HEK293 (cell line): ENCODE measurements around the gene UROC1.

Experiments
- CTCF ChIA-PET: fragments of 350-600 bp; formaldehyde crosslinking; extraction: SDS; loops from one replicate; lab custom pipeline; 2021; ENCODE audit warnings: antibody characterized with exemption; lab: Yijun Ruan, JAX
- POLR2A ChIA-PET: fragments of 300-600 bp; formaldehyde crosslinking; extraction: SDS; loops from one replicate; lab custom pipeline; 2020; ENCODE audit warnings: antibody characterized with exemption, inconsistent platforms; lab: Yijun Ruan, JAX
- H3K27ac ChIP-seq: fragments of 200-500 bp; sonication (Bioruptor generic); 2 replicates; pipeline ENCODE4 v1.5.1; 2014; ENCODE audit warnings: low read depth, low read length, control low read depth, inconsistent platforms; ENCODE audit errors: extremely low read depth
- H3K36me3 ChIP-seq, 2 experiments: fragments of 200-500 bp in 1 of 2; sonication (Bioruptor generic) in 1 of 2; 1 replicate in 1 of 2; 2 replicates in 1 of 2; pipeline ENCODE4 v1.5.1; 2014 to 2017; ENCODE audit warnings: inconsistent platforms in 2 of 2, low read length in 2 of 2; ENCODE audit not compliant: control insufficient read depth in 2 of 2, insufficient read depth in 1 of 2
- H3K4me1 ChIP-seq: fragments of 200-500 bp; sonication (Bioruptor generic); 2 replicates; pipeline ENCODE4 v1.5.1; 2014; ENCODE audit warnings: mild to moderate bottlenecking, low read length, inconsistent platforms; ENCODE audit not compliant: control insufficient read depth, insufficient read depth
- H3K4me3 ChIP-seq: 2 replicates; pipeline ENCODE4 v1.5.1; 2011; ENCODE audit warnings: low read depth, mild to moderate bottlenecking, control low read depth, low read length, moderate library complexity
- H3K9me3 ChIP-seq: fragments of 200-500 bp; sonication (Bioruptor generic); 2 replicates; pipeline ENCODE4 v1.5.1; 2014; ENCODE audit warnings: low read depth, low read length, inconsistent platforms; ENCODE audit not compliant: control insufficient read depth, insufficient read depth
- FEZF1 ChIP-seq: fragments of 450-650 bp; formaldehyde crosslinking; IDR thresholded peaks from 2 replicates; pipeline ENCODE4 v1.5.1; 2016; ENCODE audit warnings: missing biosample characterization, missing genetic modification characterization
- INSM2 ChIP-seq: fragments of 450-650 bp; formaldehyde crosslinking; IDR thresholded peaks from 2 replicates; pipeline ENCODE4 v1.5.1; 2016; ENCODE audit warnings: missing biosample characterization, missing genetic modification characterization
- MYNN ChIP-seq: fragments of 450-650 bp; formaldehyde crosslinking; IDR thresholded peaks from 2 replicates; pipeline ENCODE4 v1.5.1; 2016; ENCODE audit warnings: missing biosample characterization, missing genetic modification characterization, borderline replicate concordance
- YY1 ChIP-seq: fragments of 450-650 bp; formaldehyde crosslinking; IDR thresholded peaks from 2 replicates; pipeline ENCODE4 v1.5.1; 2018; ENCODE audit warnings: missing biosample characterization, missing genetic modification characterization
- ZBTB1 ChIP-seq: fragments of 450-650 bp; formaldehyde crosslinking; IDR thresholded peaks from 2 replicates; pipeline ENCODE4 v1.5.1; 2016; ENCODE audit warnings: missing biosample characterization, missing genetic modification characterization
- ZBTB21 ChIP-seq: fragments of 450-650 bp; formaldehyde crosslinking; IDR thresholded peaks from 2 replicates; pipeline ENCODE4 v1.5.1; 2017; ENCODE audit warnings: missing biosample characterization, missing genetic modification characterization
- ZFP37 ChIP-seq: fragments of 450-650 bp; formaldehyde crosslinking; IDR thresholded peaks from 2 replicates; pipeline ENCODE4 v1.5.1; 2016; ENCODE audit warnings: missing biosample characterization, missing genetic modification characterization
- ZFP41 ChIP-seq: fragments of 450-650 bp; formaldehyde crosslinking; IDR thresholded peaks from 2 replicates; pipeline ENCODE4 v1.5.1; 2016; ENCODE audit warnings: missing biosample characterization, missing genetic modification characterization, borderline replicate concordance
- ZIC2 ChIP-seq: fragments of 450-650 bp; formaldehyde crosslinking; IDR thresholded peaks from 2 replicates; pipeline ENCODE4 v1.5.1; 2016; ENCODE audit warnings: missing biosample characterization, missing genetic modification characterization
- ZNF138 ChIP-seq: fragments of 450-650 bp; formaldehyde crosslinking; IDR thresholded peaks from 2 replicates; pipeline ENCODE4 v1.5.1; 2016; ENCODE audit warnings: missing biosample characterization, missing genetic modification characterization, borderline replicate concordance
- ZNF302 ChIP-seq: fragments of 450-650 bp; formaldehyde crosslinking; IDR thresholded peaks from 2 replicates; pipeline ENCODE4 v1.5.1; 2016; ENCODE audit warnings: missing biosample characterization, missing genetic modification characterization, low read depth
- ZNF354C ChIP-seq: fragments of 450-650 bp; formaldehyde crosslinking; IDR thresholded peaks from 2 replicates; pipeline ENCODE4 v1.5.1; 2016; ENCODE audit warnings: missing biosample characterization, missing genetic modification characterization, low read depth, borderline replicate concordance
- ZNF544 ChIP-seq: fragments of 450-650 bp; formaldehyde crosslinking; IDR thresholded peaks from 2 replicates; pipeline ENCODE4 v1.5.0; 2017; ENCODE audit warnings: missing biosample characterization, missing genetic modification characterization
- ZNF571 ChIP-seq: fragments of 450-650 bp; formaldehyde crosslinking; IDR thresholded peaks from 2 replicates; pipeline ENCODE4 v1.5.0; 2017; ENCODE audit warnings: missing biosample characterization, missing genetic modification characterization
- ZNF76 ChIP-seq: fragments of 450-650 bp; formaldehyde crosslinking; IDR thresholded peaks from 2 replicates; pipeline ENCODE4; 2016; ENCODE audit warnings: low read depth, missing biosample characterization, missing genetic modification characterization, borderline replicate concordance
- ZNF777 ChIP-seq: fragments of 450-650 bp; formaldehyde crosslinking; IDR thresholded peaks from 2 replicates; pipeline ENCODE4 v1.5.1; 2017; ENCODE audit warnings: missing biosample characterization, missing genetic modification characterization, borderline replicate concordance
- ZNF785 ChIP-seq: fragments of 450-650 bp; formaldehyde crosslinking; IDR thresholded peaks from 2 replicates; pipeline ENCODE4 v1.5.1; 2016; ENCODE audit warnings: missing biosample characterization, missing genetic modification characterization
- ZNF792 ChIP-seq: fragments of 450-650 bp; formaldehyde crosslinking; IDR thresholded peaks from 2 replicates; pipeline ENCODE4 v1.5.1; 2016; ENCODE audit warnings: missing biosample characterization, missing genetic modification characterization
- TF ChIP-seq, protein P1 (sequence below): fragments of 450-650 bp; formaldehyde crosslinking; IDR thresholded peaks from 2 replicates; pipeline ENCODE4 v1.5.1; 2017; ENCODE audit warnings: missing biosample characterization, missing genetic modification characterization
- TF ChIP-seq, protein P2 (sequence below): fragments of 450-650 bp; formaldehyde crosslinking; optimal IDR thresholded peaks from 2 replicates; pipeline ENCODE3; 2016; ENCODE audit warnings: missing biosample characterization, mild to moderate bottlenecking, missing genetic modification characterization
- TF ChIP-seq, protein P3 (sequence below): fragments of 450-650 bp; formaldehyde crosslinking; IDR thresholded peaks from 2 replicates; pipeline ENCODE4 v1.5.1; 2017; ENCODE audit warnings: missing biosample characterization, missing genetic modification characterization

The UROC1 gene

GRCh38 chr3:126496894-126497850, 20.4 kb downstream of the UROC1 start:
- no peak overlapping the region for H3K4me3 ChIP-seq
- H3K4me1 ChIP-seq, result no peaks in the 10 kb centered on the region
- no peak overlapping the region for H3K27ac ChIP-seq
- ChIA-PET POLR2A (no interaction called here), CTCF (interaction anchor here (1.1 kb wide), 1 partner anchor 26 kb away, joined by 3 read pairs; no protein-coding TSS in a partner anchor)
- no peaks in the 10 kb centered on the region for H3K36me3 ChIP-seq
- no peaks in the 10 kb centered on the region for H3K9me3 ChIP-seq
- TF ChIP-seq ZIC2 (tag by site-specific recombination) (peak; percentile 67), ZBTB1 (tag by site-specific recombination) (no peak)

GRCh38 chr3:126495786-126496185, 21.8 kb downstream of the UROC1 start:
- Histone ChIP-seq H3K4me1 (no peaks in the 10 kb centered on the region), H3K27ac (no peak overlapping the region), H3K4me3 (no peak overlapping the region), H3K9me3 (no peaks in the 10 kb centered on the region), H3K36me3 (no peaks in the 10 kb centered on the region)
- POLR2A ChIA-PET, result no interaction called here
- TF ChIP-seq, protein P1, sequence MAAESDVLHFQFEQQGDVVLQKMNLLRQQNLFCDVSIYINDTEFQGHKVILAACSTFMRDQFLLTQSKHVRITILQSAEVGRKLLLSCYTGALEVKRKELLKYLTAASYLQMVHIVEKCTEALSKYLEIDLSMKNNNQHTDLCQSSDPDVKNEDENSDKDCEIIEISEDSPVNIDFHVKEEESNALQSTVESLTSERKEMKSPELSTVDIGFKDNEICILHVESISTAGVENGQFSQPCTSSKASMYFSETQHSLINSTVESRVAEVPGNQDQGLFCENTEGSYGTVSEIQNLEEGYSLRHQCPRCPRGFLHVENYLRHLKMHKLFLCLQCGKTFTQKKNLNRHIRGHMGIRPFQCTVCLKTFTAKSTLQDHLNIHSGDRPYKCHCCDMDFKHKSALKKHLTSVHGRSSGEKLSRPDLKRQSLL (tag by site-specific recombination), result no peak
- no peak for TF ChIP-seq INSM2 (tag by site-specific recombination)
- TF ChIP-seq ZNF777 (tag by site-specific recombination), result no peak
- TF ChIP-seq, protein P2, sequence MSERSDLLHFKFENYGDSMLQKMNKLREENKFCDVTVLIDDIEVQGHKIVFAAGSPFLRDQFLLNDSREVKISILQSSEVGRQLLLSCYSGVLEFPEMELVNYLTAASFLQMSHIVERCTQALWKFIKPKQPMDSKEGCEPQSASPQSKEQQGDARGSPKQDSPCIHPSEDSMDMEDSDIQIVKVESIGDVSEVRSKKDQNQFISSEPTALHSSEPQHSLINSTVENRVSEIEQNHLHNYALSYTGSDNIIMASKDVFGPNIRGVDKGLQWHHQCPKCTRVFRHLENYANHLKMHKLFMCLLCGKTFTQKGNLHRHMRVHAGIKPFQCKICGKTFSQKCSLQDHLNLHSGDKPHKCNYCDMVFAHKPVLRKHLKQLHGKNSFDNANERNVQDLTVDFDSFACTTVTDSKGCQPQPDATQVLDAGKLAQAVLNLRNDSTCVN (tag by site-specific recombination), result no peak
- TF ChIP-seq MYNN (tag by site-specific recombination), result no peak
- TF ChIP-seq ZNF354C, result no peak
- no peak for TF ChIP-seq YY1 (tag by site-specific recombination)
- TF ChIP-seq, protein P3, sequence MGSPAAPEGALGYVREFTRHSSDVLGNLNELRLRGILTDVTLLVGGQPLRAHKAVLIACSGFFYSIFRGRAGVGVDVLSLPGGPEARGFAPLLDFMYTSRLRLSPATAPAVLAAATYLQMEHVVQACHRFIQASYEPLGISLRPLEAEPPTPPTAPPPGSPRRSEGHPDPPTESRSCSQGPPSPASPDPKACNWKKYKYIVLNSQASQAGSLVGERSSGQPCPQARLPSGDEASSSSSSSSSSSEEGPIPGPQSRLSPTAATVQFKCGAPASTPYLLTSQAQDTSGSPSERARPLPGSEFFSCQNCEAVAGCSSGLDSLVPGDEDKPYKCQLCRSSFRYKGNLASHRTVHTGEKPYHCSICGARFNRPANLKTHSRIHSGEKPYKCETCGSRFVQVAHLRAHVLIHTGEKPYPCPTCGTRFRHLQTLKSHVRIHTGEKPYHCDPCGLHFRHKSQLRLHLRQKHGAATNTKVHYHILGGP, result no peak
- TF ChIP-seq ZNF302 (tag by site-specific recombination), result no peak
- TF ChIP-seq ZNF76 (tag by site-specific recombination), result no peak
- no peak for TF ChIP-seq ZNF544 (tag by site-specific recombination)
- no peak for TF ChIP-seq ZNF785 (tag by site-specific recombination)
- TF ChIP-seq FEZF1, result no peak
- CTCF ChIA-PET, result no interaction called here

GRCh38 chr3:126494970-126495230, 22.7 kb downstream of the UROC1 start:
- H3K9me3 ChIP-seq, result no peaks in the 10 kb centered on the region
- no peak overlapping the region for H3K4me3 ChIP-seq
- no peaks in the 10 kb centered on the region for H3K4me1 ChIP-seq
- H3K36me3 ChIP-seq, result no peaks in the 10 kb centered on the region
- ChIA-PET CTCF (no interaction called here), POLR2A (no interaction called here)
- no peak overlapping the region for H3K27ac ChIP-seq
- TF ChIP-seq ZBTB21 (tag by site-specific recombination), result no peak
- no peak for TF ChIP-seq ZNF138 (tag by site-specific recombination)
- no peak for TF ChIP-seq ZNF792 (tag by site-specific recombination)
- no peak for TF ChIP-seq ZFP37
- no peak for TF ChIP-seq ZNF571 (tag by site-specific recombination)
- no peak for TF ChIP-seq ZFP41 (tag by site-specific recombination)
